ENCODE measurements around the gene ARFGAP1. TPM values are rescaled to one million over a fixed set of nuclear protein-coding genes. Genes with fewer than 3 reads are reported as not detected.

The ARFGAP1 gene
- total RNA-seq, 1 donor from 2014 or later = 44.7 TPM

DNA sequence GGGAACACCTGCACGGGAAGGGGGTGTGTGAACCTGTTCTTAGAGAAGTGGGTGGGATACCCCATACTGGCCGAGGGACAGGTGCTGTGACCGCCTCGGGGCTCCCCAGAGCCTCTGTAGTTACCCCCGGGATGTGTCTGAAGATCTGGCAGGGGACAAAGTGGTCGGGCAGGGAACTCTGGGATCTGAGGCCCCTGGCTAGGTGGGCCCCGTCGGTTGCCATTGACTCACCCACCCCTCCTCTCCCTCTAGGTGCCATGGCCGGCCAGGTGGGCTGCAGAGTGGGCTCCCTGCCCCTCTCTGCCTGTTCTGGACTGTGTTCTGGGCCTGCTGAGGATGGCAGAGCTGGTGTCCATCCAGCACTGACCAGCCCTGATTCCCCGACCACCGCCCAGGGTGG lies 32.6 kb upstream of the ARFGAP1 start:
- no peak overlapping the region for H3K4me3 ChIP-seq
- H3K27ac ChIP-seq = no peak overlapping the region
- TF ChIP-seq POLR2AphosphoS5 (IDR thresholded peaks at IDR 0.05; ENCODE audit: insufficient read depth in 1 of 2, low read depth in 1 of 2) = no peak
- TF ChIP-seq POLR2A (IDR thresholded peaks at IDR 0.05) = no peak
- no peak for DNase-seq (ENCODE audit: extremely low spot score in 2 of 2)
- H3K4me1 ChIP-seq = no peaks in the 10 kb centered on the region
- H3K27me3 ChIP-seq = no peaks in the 10 kb centered on the region
- H3K9me3 ChIP-seq = no peaks in the 10 kb centered on the region
- no peaks in the 10 kb centered on the region for H3K36me3 ChIP-seq
- intact Hi-C loops (cut with DNase I) = no loop called here

DNA sequence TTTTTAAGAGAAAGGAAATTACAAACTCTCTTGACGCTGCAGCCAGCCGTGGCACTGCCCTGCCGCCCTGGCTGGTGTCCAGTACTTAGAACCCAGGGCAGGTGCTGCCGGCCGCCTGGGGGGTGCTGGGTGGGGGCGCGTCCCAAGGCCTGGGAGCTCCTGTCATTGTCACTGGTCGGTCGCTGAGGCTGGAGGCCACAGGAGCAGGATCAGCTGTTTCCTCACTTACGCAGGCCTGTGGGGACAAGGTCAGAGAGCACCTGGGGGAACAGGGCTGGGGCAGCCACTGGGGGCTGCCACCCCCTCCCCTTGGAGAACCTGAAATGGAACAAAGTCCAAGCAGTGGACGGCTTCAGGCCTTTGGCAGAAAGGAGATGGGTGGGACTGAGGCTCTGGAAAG lies 31.3 kb upstream of the ARFGAP1 start:
- Histone ChIP-seq H3K4me1 (no peaks in the 10 kb centered on the region), H3K9me3 (no peaks in the 10 kb centered on the region), H3K27ac (no peak overlapping the region), H3K27me3 (no peaks in the 10 kb centered on the region), H3K4me3 (no peak overlapping the region), H3K36me3 (no peaks in the 10 kb centered on the region)
- DNase-seq (ENCODE audit: extremely low spot score in 2 of 2) = no peak
- TF ChIP-seq, protein P1, sequence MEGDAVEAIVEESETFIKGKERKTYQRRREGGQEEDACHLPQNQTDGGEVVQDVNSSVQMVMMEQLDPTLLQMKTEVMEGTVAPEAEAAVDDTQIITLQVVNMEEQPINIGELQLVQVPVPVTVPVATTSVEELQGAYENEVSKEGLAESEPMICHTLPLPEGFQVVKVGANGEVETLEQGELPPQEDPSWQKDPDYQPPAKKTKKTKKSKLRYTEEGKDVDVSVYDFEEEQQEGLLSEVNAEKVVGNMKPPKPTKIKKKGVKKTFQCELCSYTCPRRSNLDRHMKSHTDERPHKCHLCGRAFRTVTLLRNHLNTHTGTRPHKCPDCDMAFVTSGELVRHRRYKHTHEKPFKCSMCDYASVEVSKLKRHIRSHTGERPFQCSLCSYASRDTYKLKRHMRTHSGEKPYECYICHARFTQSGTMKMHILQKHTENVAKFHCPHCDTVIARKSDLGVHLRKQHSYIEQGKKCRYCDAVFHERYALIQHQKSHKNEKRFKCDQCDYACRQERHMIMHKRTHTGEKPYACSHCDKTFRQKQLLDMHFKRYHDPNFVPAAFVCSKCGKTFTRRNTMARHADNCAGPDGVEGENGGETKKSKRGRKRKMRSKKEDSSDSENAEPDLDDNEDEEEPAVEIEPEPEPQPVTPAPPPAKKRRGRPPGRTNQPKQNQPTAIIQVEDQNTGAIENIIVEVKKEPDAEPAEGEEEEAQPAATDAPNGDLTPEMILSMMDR (IDR thresholded peaks at IDR 0.05) = no peak
- no peak for TF ChIP-seq POLR2AphosphoS5 (IDR thresholded peaks at IDR 0.05; ENCODE audit: insufficient read depth in 1 of 2, low read depth in 1 of 2)
- no peak for TF ChIP-seq POLR2A (IDR thresholded peaks at IDR 0.05)
- intact Hi-C loops (cut with DNase I) = no loop called here

DNA sequence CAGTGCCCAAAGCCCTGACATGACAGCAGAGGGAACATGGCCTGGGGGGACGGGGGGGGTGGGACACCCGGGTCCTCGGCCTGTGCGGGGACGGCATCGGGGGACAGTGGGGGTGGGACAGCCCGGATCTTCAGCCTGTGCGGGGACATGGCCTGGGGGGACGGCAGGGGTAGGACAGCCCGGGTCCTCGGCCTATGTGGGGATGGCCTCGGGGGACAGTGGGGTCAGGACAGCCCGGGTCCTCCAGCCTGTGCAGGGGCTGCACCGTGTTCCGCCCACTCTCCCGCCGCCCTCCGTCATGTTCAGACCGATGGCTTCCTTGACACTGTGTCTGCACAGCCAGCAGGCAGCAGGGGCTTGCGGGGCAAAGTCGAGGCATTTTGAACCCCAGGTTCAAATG lies 29.9 kb upstream of the ARFGAP1 start:
- Histone ChIP-seq H3K9me3 (no peaks in the 10 kb centered on the region), H3K4me3 (no peak overlapping the region), H3K27me3 (no peaks in the 10 kb centered on the region), H3K27ac (no peak overlapping the region), H3K4me1 (no peaks in the 10 kb centered on the region), H3K36me3 (no peaks in the 10 kb centered on the region)
- intact Hi-C loops (cut with DNase I) = no loop called here
- no peak for DNase-seq (ENCODE audit: extremely low spot score in 2 of 2)
- TF ChIP-seq POLR2AphosphoS5 (IDR thresholded peaks at IDR 0.05; ENCODE audit: insufficient read depth in 1 of 2, low read depth in 1 of 2) (no peak), POLR2A (IDR thresholded peaks at IDR 0.05) (no peak)
- TF ChIP-seq, protein P1 (IDR thresholded peaks at IDR 0.05) = no peak

DNA sequence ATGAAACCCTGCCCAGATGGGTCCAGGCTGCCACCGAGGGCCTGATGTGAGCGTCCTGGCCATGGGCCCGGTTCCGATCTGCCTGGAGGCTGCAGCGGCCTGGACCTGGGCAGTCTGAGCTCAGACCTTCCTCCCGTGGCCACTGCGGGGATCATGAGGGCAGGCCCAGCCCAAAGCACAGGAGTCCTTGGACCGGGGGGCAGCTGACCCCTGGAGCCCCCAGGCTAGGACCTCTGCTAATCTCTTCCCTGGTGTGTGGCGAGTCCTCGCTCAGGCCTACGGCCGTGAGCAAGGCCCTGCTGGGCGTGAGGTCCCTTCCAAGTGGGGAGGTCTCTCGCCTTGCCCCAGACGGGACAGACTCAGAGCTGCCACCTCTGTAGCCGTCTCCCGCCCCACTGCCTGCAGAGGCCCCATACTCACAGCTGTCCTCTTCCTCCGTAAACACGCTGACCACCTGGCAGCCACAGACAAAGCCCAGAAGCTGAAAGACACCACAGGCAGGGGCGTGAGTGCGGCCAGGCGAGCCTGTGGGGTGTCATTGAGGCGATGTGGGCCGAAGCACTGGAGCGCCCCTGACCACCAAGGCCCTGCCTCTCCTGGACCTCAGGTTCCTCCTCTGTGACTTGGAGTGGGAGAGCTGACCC lies 28.9 kb upstream of the ARFGAP1 start:
- Histone ChIP-seq H3K4me1 (no peaks in the 10 kb centered on the region), H3K4me3 (no peak overlapping the region), H3K27me3 (no peaks in the 10 kb centered on the region), H3K9me3 (no peaks in the 10 kb centered on the region), H3K36me3 (no peaks in the 10 kb centered on the region), H3K27ac (no peak overlapping the region)
- TF ChIP-seq, protein P1 (IDR thresholded peaks at IDR 0.05) = no peak
- TF ChIP-seq POLR2AphosphoS5 (IDR thresholded peaks at IDR 0.05; ENCODE audit: insufficient read depth in 1 of 2, low read depth in 1 of 2) (no peak), POLR2A (IDR thresholded peaks at IDR 0.05) (no peak)
- no peak for DNase-seq (ENCODE audit: extremely low spot score in 2 of 2)
- intact Hi-C loops (cut with DNase I) = no loop called here

DNA sequence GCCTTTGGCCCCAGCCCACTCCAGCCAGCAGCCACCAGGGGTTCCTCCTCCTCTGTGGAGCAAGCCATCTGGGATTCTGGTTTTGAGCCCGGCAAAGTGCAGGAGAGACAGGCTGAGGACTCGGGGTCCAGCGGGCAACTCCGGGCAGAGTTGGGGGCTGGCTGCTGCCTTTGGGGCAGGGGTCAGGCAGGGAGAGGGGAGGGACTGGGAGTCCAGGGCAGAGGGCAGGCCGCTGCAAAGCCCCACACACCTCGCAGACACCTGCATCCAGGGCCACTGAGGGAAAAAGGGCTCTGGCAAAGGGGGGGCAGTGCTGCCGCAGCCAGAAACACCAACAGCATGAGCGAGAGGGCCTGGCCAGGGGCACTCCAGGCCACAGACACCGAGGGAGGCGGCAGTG lies 28.1 kb upstream of the ARFGAP1 start:
- H3K27me3 ChIP-seq = no peaks in the 10 kb centered on the region
- TF ChIP-seq POLR2AphosphoS5 (IDR thresholded peaks at IDR 0.05; ENCODE audit: insufficient read depth in 1 of 2, low read depth in 1 of 2) (no peak), POLR2A (IDR thresholded peaks at IDR 0.05) (no peak)
- TF ChIP-seq, protein P1 (IDR thresholded peaks at IDR 0.05) = no peak
- H3K9me3 ChIP-seq = no peaks in the 10 kb centered on the region
- H3K27ac ChIP-seq = no peak overlapping the region
- no peak overlapping the region for H3K4me3 ChIP-seq
- no peaks in the 10 kb centered on the region for H3K36me3 ChIP-seq
- intact Hi-C loops (cut with DNase I) = no loop called here
- H3K4me1 ChIP-seq = no peaks in the 10 kb centered on the region
- DNase-seq (ENCODE audit: extremely low spot score in 2 of 2) = no peak

Data from vagina (tissue), 2 donors.